ENCODE results near the gene EFCAB14.

DNA sequence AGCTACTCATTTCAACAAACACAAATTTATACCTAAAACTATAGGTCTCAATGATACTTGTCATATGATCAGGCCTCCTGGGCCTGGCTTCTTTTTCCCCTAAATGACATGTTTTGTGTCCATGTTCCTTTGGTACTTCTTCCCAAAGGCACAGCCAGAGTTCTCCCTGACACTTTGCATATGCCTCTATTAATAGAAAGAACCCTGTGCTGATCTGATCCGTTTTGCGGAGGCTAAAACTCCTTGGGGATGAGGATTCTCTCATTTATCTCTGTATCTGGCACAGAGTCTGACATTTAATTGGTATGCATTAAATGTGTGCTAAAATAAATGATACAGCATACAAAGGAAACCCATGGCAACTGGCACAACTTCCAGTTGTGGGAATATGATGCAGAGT lies 62.3 kb downstream of the EFCAB14 start:
- TF ChIP-seq, protein P1, sequence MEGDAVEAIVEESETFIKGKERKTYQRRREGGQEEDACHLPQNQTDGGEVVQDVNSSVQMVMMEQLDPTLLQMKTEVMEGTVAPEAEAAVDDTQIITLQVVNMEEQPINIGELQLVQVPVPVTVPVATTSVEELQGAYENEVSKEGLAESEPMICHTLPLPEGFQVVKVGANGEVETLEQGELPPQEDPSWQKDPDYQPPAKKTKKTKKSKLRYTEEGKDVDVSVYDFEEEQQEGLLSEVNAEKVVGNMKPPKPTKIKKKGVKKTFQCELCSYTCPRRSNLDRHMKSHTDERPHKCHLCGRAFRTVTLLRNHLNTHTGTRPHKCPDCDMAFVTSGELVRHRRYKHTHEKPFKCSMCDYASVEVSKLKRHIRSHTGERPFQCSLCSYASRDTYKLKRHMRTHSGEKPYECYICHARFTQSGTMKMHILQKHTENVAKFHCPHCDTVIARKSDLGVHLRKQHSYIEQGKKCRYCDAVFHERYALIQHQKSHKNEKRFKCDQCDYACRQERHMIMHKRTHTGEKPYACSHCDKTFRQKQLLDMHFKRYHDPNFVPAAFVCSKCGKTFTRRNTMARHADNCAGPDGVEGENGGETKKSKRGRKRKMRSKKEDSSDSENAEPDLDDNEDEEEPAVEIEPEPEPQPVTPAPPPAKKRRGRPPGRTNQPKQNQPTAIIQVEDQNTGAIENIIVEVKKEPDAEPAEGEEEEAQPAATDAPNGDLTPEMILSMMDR (IDR thresholded peaks at IDR 0.05 in 4 of 5, conservative IDR thresholded peaks at IDR 0.05 in 1 of 5): no peak
- TF ChIP-seq POLR2A (IDR thresholded peaks at IDR 0.05): no peak

Data from gastrocnemius medialis (tissue), 4 donors.